ENCODE data around the gene RAB11FIP3. TPM values are rescaled to one million over a fixed set of nuclear protein-coding genes. Genes with fewer than 3 reads are reported as not detected.

Gene RAB11FIP3
- total RNA-seq, 1 experiment from 2014 or later = 12.8 TPM

- Histone ChIP-seq H3K9ac (ENCODE audit: low read length) (no peak overlapping the region), H3K9me3 (ENCODE audit: control insufficient read depth in 1 of 2, insufficient read depth in 1 of 2, low read depth in 1 of 2, low read length in 2 of 2) (no peaks in the 10 kb centered on the region), H3K4me1 (ENCODE audit: control insufficient read depth in 1 of 2, insufficient read depth in 2 of 2, low read length in 2 of 2) (no peaks in the 10 kb centered on the region; a peak in 1 of 4 replicates), H2AFZ (ENCODE audit: low read depth, low read length, poor library complexity, severe bottlenecking) (no peak overlapping the region), H3K79me2 (ENCODE audit: insufficient read depth, low read length) (peaks cover 7% of the 10 kb centered on the region; the same call in 1 of the 2 replicates), H3K27me3 (ENCODE audit: insufficient read depth, low read length) (no peaks in the 10 kb centered on the region), H3K4me2 (ENCODE audit: low read length) (no peak overlapping the region), H3K27ac (ENCODE audit: low read depth, low read length) (no peak overlapping the region), H3K9me2 (ENCODE audit: insufficient read depth) (no peaks in the 10 kb centered on the region), H3K36me3 (ENCODE audit: control insufficient read depth in 1 of 2, insufficient read depth in 2 of 2, low read length in 2 of 2) (no peaks in the 10 kb centered on the region), H4K20me1 (ENCODE audit: insufficient read depth) (no peaks in the 10 kb centered on the region), H3K4me3 (replicated peaks in 1 of 2; ENCODE audit: low read depth in 1 of 2, low read length in 2 of 2) (no peak overlapping the region)
- intact Hi-C loops (cut with micrococcal nuclease) = no loop called here
- ChIA-PET POLR2A (no interaction called here), RAD21 (ENCODE audit: low non-redundant PET in 1 of 2, low total read pairs in 2 of 2, uncharacterized antibody in 2 of 2, unreplicated experiment in 2 of 2) (no interaction called here), CTCF (no interaction called here)
- ATAC-seq (no peak), DNase-seq (ENCODE audit: low read depth, low spot score) (no peak)
- BruUV-seq (replicated peaks) = no TSS peak
- no peak for TF ChIP-seq FOSL1 (IDR thresholded peaks at IDR 0.05; ENCODE audit: low read depth)
- no peak for TF ChIP-seq EGR1 (IDR thresholded peaks at IDR 0.05; ENCODE audit: low read depth)
- TF ChIP-seq, protein P1, sequence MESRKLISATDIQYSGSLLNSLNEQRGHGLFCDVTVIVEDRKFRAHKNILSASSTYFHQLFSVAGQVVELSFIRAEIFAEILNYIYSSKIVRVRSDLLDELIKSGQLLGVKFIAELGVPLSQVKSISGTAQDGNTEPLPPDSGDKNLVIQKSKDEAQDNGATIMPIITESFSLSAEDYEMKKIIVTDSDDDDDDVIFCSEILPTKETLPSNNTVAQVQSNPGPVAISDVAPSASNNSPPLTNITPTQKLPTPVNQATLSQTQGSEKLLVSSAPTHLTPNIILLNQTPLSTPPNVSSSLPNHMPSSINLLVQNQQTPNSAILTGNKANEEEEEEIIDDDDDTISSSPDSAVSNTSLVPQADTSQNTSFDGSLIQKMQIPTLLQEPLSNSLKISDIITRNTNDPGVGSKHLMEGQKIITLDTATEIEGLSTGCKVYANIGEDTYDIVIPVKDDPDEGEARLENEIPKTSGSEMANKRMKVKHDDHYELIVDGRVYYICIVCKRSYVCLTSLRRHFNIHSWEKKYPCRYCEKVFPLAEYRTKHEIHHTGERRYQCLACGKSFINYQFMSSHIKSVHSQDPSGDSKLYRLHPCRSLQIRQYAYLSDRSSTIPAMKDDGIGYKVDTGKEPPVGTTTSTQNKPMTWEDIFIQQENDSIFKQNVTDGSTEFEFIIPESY (IDR thresholded peaks at IDR 0.05; ENCODE audit: extremely low read depth, insufficient replicate concordance, low read length) = no peak
- no peak for TF ChIP-seq JUND (IDR thresholded peaks at IDR 0.05)
Observed at GRCh38 chr16:376817-377418, 48.5 kb upstream of the RAB11FIP3 start.

- ATAC-seq = no peak
- DNase-seq (ENCODE audit: low read depth, low spot score) = no peak
Observed at GRCh38 chr16:377419-377951, 48.0 kb upstream of the RAB11FIP3 start.

More at GRCh38 chr16:377419-377951, 48.0 kb upstream of the RAB11FIP3 start:
- ChIA-PET POLR2A (no interaction called here), RAD21 (ENCODE audit: low non-redundant PET in 1 of 2, low total read pairs in 2 of 2, uncharacterized antibody in 2 of 2, unreplicated experiment in 2 of 2) (no interaction called here), CTCF (no interaction called here)
- intact Hi-C loops (cut with micrococcal nuclease) = no loop called here
- no peaks in the 10 kb centered on the region for H4K20me1 ChIP-seq (ENCODE audit: insufficient read depth)
- H3K9ac ChIP-seq (ENCODE audit: low read length) = no peak overlapping the region
- H3K9me2 ChIP-seq (ENCODE audit: insufficient read depth) = no peaks in the 10 kb centered on the region
- no peak overlapping the region for H2AFZ ChIP-seq (ENCODE audit: low read depth, low read length, poor library complexity, severe bottlenecking)
- no peaks in the 10 kb centered on the region for H3K36me3 ChIP-seq (ENCODE audit: control insufficient read depth in 1 of 2, insufficient read depth in 2 of 2, low read length in 2 of 2)
- H3K27ac ChIP-seq (ENCODE audit: low read depth, low read length) = no peak overlapping the region
- no TSS peak for BruUV-seq (replicated peaks)
- TF ChIP-seq CBX3 (IDR thresholded peaks at IDR 0.05; ENCODE audit: low read depth) = no peak
- no peak for TF ChIP-seq POLR2AphosphoS5 (IDR thresholded peaks at IDR 0.05; ENCODE audit: low read depth, low read length)
- no peak for TF ChIP-seq CEBPB (IDR thresholded peaks at IDR 0.05; ENCODE audit: low read depth)
- TF ChIP-seq SP1 (IDR thresholded peaks at IDR 0.05; ENCODE audit: low read depth) = no peak
- TF ChIP-seq MAX (IDR thresholded peaks at IDR 0.05) = no peak
- TF ChIP-seq EGR1 (IDR thresholded peaks at IDR 0.05; ENCODE audit: low read depth) = no peak
- TF ChIP-seq SRF (IDR thresholded peaks at IDR 0.05; ENCODE audit: low read depth) = no peak
- TF ChIP-seq RAD21 (IDR thresholded peaks at IDR 0.05; ENCODE audit: low read depth) = no peak
- TF ChIP-seq, protein P2, sequence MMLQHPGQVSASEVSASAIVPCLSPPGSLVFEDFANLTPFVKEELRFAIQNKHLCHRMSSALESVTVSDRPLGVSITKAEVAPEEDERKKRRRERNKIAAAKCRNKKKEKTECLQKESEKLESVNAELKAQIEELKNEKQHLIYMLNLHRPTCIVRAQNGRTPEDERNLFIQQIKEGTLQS (IDR thresholded peaks at IDR 0.05) = no peak
- no peak for TF ChIP-seq ELF1 (IDR thresholded peaks at IDR 0.05; ENCODE audit: borderline replicate concordance, low read depth)
- no peak for TF ChIP-seq EZH2 (IDR thresholded peaks at IDR 0.05)
- no peak for TF ChIP-seq TCF7L2 (IDR thresholded peaks at IDR 0.05; ENCODE audit: borderline replicate concordance, extremely low read depth, insufficient read depth, insufficient read length)
- TF ChIP-seq YY1 (IDR thresholded peaks at IDR 0.05; ENCODE audit: extremely low read depth, insufficient replicate concordance, low read depth, low read length) = no peak
- no peak for TF ChIP-seq SIN3A (IDR thresholded peaks at IDR 0.05; ENCODE audit: low read depth)
- H3K4me2 ChIP-seq (ENCODE audit: low read length) = no peak overlapping the region
- H3K4me3 ChIP-seq (replicated peaks in 1 of 2; ENCODE audit: low read depth in 1 of 2, low read length in 2 of 2) = no peak overlapping the region
- no peaks in the 10 kb centered on the region for H3K9me3 ChIP-seq (ENCODE audit: control insufficient read depth in 1 of 2, insufficient read depth in 1 of 2, low read depth in 1 of 2, low read length in 2 of 2)
- H3K4me1 ChIP-seq (ENCODE audit: control insufficient read depth in 1 of 2, insufficient read depth in 2 of 2, low read length in 2 of 2) = no peaks in the 10 kb centered on the region; a peak in 1 of 4 replicates
- no peaks in the 10 kb centered on the region for H3K27me3 ChIP-seq (ENCODE audit: insufficient read depth, low read length)
- peaks cover 7% of the 10 kb centered on the region; the same call in 1 of the 2 replicates for H3K79me2 ChIP-seq (ENCODE audit: insufficient read depth, low read length)
